ENCODE results near the gene HSPA2. TPM values are rescaled to one million over a fixed set of nuclear protein-coding genes. Genes with fewer than 3 reads are reported as not detected.

Gene HSPA2
- total RNA-seq, 1 experiment from 2014 or later = 16.5 TPM

- Histone ChIP-seq H3K4me3 (ENCODE audit: low read length) (no peak overlapping the region), H3K27me3 (ENCODE audit: low read length) (no peaks in the 10 kb centered on the region), H3K27ac (ENCODE audit: low read length) (no peak overlapping the region), H3K9ac (ENCODE audit: low read length) (no peak overlapping the region), H3K79me2 (ENCODE audit: low read length) (no peaks in the 10 kb centered on the region), H3K36me3 (ENCODE audit: low read depth, low read length) (no peaks in the 10 kb centered on the region), H2AFZ (ENCODE audit: low read length) (no peak overlapping the region), H3K9me3 (ENCODE audit: low read length) (no peaks in the 10 kb centered on the region), H3F3A (ENCODE audit: low read length, unreplicated experiment) (no peaks in the 10 kb centered on the region), H4K20me1 (ENCODE audit: low read length) (no peaks in the 10 kb centered on the region), H3K4me1 (ENCODE audit: insufficient read depth, low read length) (no peaks in the 10 kb centered on the region), H3K4me2 (ENCODE audit: low read length) (no peak overlapping the region), H3K9me2 (replicated peaks; ENCODE audit: low read length) (no peaks in the 10 kb centered on the region)
- TF ChIP-seq CTCF (conservative IDR thresholded peaks at IDR 0.05; ENCODE audit: low read depth, low read length) (no peak), EZH2phosphoT487 (IDR thresholded peaks at IDR 0.05; ENCODE audit: borderline replicate concordance, low read length) (no peak), EZH2 (IDR thresholded peaks at IDR 0.05; ENCODE audit: low read length, unreplicated experiment) (no peak)
- DNase-seq (peak; percentile 32), ATAC-seq (peak; percentile 45)
- POLR2A ChIA-PET (ENCODE audit: unreplicated experiment) = no interaction called here
- intact Hi-C loops (cut with micrococcal nuclease) = no loop called here
- CTCF ChIA-PET = interaction anchor here (0.5 kb wide), 1 partner anchor 22 kb away, joined by 3 read pairs; the partner anchor contains the start of gene HSPA2
- no TSS peak for BruUV-seq (replicated peaks)
These were observed 21.9 kb downstream of the HSPA2 start for GRCh38 chr14:64562436-64562835.

- Histone ChIP-seq H3K79me2 (ENCODE audit: low read length) (no peaks in the 10 kb centered on the region), H3K4me3 (ENCODE audit: low read length) (no peak overlapping the region), H2AFZ (ENCODE audit: low read length) (no peak overlapping the region), H3K36me3 (ENCODE audit: low read depth, low read length) (no peaks in the 10 kb centered on the region), H3K9ac (ENCODE audit: low read length) (no peak overlapping the region), H4K20me1 (ENCODE audit: low read length) (no peaks in the 10 kb centered on the region), H3F3A (ENCODE audit: low read length, unreplicated experiment) (no peaks in the 10 kb centered on the region), H3K4me1 (ENCODE audit: insufficient read depth, low read length) (peaks cover 3% of the 10 kb centered on the region; the same call in 1 of the 2 replicates), H3K9me3 (ENCODE audit: low read length) (no peaks in the 10 kb centered on the region), H3K27me3 (ENCODE audit: low read length) (no peaks in the 10 kb centered on the region), H3K27ac (ENCODE audit: low read length) (no peak overlapping the region), H3K9me2 (replicated peaks; ENCODE audit: low read length) (no peaks in the 10 kb centered on the region), H3K4me2 (ENCODE audit: low read length) (no peak overlapping the region)
- ATAC-seq = no peak
- ChIA-PET CTCF (interaction anchor here (0.6 kb wide), 1 partner anchor 43 kb away, joined by 10 read pairs; no protein-coding TSS in a partner anchor), POLR2A (ENCODE audit: unreplicated experiment) (no interaction called here)
- DNase-seq = no peak
- TF ChIP-seq EZH2phosphoT487 (IDR thresholded peaks at IDR 0.05; ENCODE audit: borderline replicate concordance, low read length) (no peak), EZH2 (IDR thresholded peaks at IDR 0.05; ENCODE audit: low read length, unreplicated experiment) (no peak), CTCF (conservative IDR thresholded peaks at IDR 0.05; ENCODE audit: low read depth, low read length) (no peak)
- BruUV-seq (replicated peaks) = no TSS peak
- intact Hi-C loops (cut with micrococcal nuclease) = no loop called here
These were observed 23.2 kb downstream of the HSPA2 start for GRCh38 chr14:64563696-64564095.

- no peaks in the 10 kb centered on the region for H3K9me2 ChIP-seq (replicated peaks; ENCODE audit: low read length)
- H3K9me3 ChIP-seq (ENCODE audit: low read length) = no peaks in the 10 kb centered on the region
- H3K27me3 ChIP-seq (ENCODE audit: low read length) = no peaks in the 10 kb centered on the region
- H3K9ac ChIP-seq (ENCODE audit: low read length) = no peak overlapping the region
- H3K4me2 ChIP-seq (ENCODE audit: low read length) = no peak overlapping the region
- no peaks in the 10 kb centered on the region for H3K36me3 ChIP-seq (ENCODE audit: low read depth, low read length)
- H3K4me1 ChIP-seq (ENCODE audit: insufficient read depth, low read length) = peaks cover 11% of the 10 kb centered on the region
- CTCF ChIA-PET = no interaction called here
- no peak for TF ChIP-seq EZH2 (IDR thresholded peaks at IDR 0.05; ENCODE audit: low read length, unreplicated experiment)
- no peak for TF ChIP-seq CTCF (conservative IDR thresholded peaks at IDR 0.05; ENCODE audit: low read depth, low read length)
- TF ChIP-seq EZH2phosphoT487 (IDR thresholded peaks at IDR 0.05; ENCODE audit: borderline replicate concordance, low read length) = no peak
- no peak overlapping the region for H3K4me3 ChIP-seq (ENCODE audit: low read length)
- intact Hi-C loops (cut with micrococcal nuclease) = no loop called here
- DNase-seq (no peak), ATAC-seq (peak; percentile 6)
- H4K20me1 ChIP-seq (ENCODE audit: low read length) = no peaks in the 10 kb centered on the region
- H3F3A ChIP-seq (ENCODE audit: low read length, unreplicated experiment) = no peaks in the 10 kb centered on the region
- no peaks in the 10 kb centered on the region for H3K79me2 ChIP-seq (ENCODE audit: low read length)
- no peak overlapping the region for H3K27ac ChIP-seq (ENCODE audit: low read length)
- no peak overlapping the region for H2AFZ ChIP-seq (ENCODE audit: low read length)
- BruUV-seq (replicated peaks) = no TSS peak
- POLR2A ChIA-PET (ENCODE audit: unreplicated experiment) = no interaction called here
These were observed 26.1 kb downstream of the HSPA2 start for GRCh38 chr14:64566651-64567122.

Data from PC-3 (cell line).